GM23248 (cell line): ENCODE data around the gene SLC38A6.

Experiments
- EZH2 ChIP-seq: fragments of 200-600 bp; sonication (generic); IDR thresholded peaks from 2 replicates; pipeline ENCODE4 v1.6.1; 2018; ENCODE audit warnings: antibody characterized with exemption, mild to moderate bottlenecking; ENCODE audit not compliant: insufficient read depth, poor library complexity, severe bottlenecking
- EZH2phosphoT487 ChIP-seq: fragments of 200-600 bp; sonication (generic); IDR thresholded peaks from 2 replicates; pipeline ENCODE4 v1.6.1; 2018; ENCODE audit warnings: antibody characterized with exemption, moderate library complexity, mild to moderate bottlenecking, low read depth; ENCODE audit not compliant: insufficient read depth

DNA sequence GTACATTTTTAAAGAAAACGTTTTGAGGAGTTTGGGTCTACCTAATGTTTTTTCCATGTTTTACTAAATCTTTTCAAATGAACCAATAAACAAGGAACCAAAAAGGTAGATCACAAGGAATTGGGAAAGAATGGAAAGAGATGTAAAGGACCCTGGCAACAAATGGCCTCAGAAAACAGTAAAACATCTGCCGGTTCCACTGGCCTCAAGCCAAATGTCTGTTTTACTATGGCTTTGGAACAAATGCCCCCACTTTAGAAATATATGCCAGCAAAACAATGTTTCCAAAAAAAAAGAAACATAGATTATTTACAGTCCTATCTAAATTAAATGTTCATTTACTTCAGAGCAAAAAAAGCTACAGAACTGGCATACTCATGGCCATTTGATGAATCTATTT, 3.2 kb upstream of the SLC38A6 start:
- no peak for TF ChIP-seq EZH2
- TF ChIP-seq EZH2phosphoT487, result no peak
